DMS79 (cell line): ENCODE measurements around the gene APMAP.

Experiments used
- DNase-seq: peaks from one replicate; lab custom pipeline; 2025; lab: John Stamatoyannopoulos, UW

APMAP gene, protein sequence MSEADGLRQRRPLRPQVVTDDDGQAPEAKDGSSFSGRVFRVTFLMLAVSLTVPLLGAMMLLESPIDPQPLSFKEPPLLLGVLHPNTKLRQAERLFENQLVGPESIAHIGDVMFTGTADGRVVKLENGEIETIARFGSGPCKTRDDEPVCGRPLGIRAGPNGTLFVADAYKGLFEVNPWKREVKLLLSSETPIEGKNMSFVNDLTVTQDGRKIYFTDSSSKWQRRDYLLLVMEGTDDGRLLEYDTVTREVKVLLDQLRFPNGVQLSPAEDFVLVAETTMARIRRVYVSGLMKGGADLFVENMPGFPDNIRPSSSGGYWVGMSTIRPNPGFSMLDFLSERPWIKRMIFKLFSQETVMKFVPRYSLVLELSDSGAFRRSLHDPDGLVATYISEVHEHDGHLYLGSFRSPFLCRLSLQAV

GRCh38 chr20:24992487-24993205 lies at the start of gene APMAP:
Gene APMAP (minus strand): TSS chr20:24992751. CDS start chr20:24992688, 63 bp downstream.
- peak; percentile 79 for DNase-seq

- no peak for DNase-seq
Observed at GRCh38 chr20:25041813-25042530, 49.4 kb upstream of the APMAP start.

GRCh38 chr20:25040438-25040831 lies 47.9 kb upstream of the APMAP start:
- peak; percentile 50 for DNase-seq

GRCh38 chr20:25039697-25040437 lies 47.3 kb upstream of the APMAP start:
- DNase-seq, result peak; percentile 86

- DNase-seq, result no peak
Observed at GRCh38 chr20:25038591-25039015, 46.1 kb upstream of the APMAP start.

GRCh38 chr20:25038103-25038410 lies 45.5 kb upstream of the APMAP start:
- no peak for DNase-seq

- DNase-seq, result peak; percentile 67
Observed at GRCh38 chr20:25037288-25038102, 44.9 kb upstream of the APMAP start.

DNA sequence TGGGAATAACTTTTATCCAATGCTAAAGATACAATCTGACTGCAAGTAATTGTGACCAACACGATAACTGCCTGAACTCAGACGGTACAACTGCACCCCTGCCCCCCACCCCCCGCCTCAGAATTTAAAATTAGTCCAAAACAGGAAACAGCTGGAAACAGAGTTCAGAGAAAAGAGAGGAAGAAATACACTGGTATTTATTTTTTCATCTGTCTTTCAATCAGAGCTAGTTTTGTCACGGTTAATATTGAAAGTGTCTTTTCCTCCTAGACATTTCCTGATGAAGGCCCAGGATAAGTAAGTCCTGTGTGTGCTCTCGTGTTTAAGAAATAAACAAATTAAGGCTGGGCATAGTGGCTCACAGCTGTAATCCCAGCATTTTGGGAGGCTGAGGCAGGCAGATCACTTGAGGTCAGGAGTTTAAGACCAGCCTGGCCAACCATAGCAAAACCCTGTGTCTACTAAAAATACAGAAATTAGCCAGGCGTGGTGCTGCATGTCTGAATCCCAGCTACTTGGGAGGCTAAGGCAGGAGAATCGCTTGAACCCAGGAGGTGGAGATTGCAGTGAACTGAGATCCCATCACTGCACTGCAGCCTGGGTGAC lies 43.9 kb upstream of the APMAP start:
- no peak for DNase-seq

- no peak for DNase-seq
Observed at GRCh38 chr20:25035921-25036320, 43.4 kb upstream of the APMAP start.

DNA sequence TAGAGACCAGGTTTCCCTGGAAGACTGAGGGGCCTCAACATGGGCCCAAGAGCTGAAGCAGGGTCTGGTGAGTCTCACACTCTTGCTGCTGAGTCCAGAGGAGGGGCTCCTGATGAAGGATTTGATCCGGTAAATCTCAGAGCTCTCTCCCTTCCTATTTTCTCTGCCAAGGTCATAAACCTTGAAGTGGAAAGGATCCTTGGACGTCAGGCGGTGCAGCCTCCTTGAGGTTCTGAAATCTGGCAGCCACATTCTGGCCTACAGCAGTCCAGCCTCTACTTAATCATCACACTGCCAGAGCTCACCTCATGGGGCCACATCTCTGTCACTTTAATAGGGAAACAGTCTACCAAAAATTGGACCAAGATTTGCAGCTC lies 41.4 kb upstream of the APMAP start:
- DNase-seq, result peak; percentile 57

- DNase-seq, result peak; percentile 68
Observed at GRCh38 chr20:25033265-25033923, 40.8 kb upstream of the APMAP start.

DNA sequence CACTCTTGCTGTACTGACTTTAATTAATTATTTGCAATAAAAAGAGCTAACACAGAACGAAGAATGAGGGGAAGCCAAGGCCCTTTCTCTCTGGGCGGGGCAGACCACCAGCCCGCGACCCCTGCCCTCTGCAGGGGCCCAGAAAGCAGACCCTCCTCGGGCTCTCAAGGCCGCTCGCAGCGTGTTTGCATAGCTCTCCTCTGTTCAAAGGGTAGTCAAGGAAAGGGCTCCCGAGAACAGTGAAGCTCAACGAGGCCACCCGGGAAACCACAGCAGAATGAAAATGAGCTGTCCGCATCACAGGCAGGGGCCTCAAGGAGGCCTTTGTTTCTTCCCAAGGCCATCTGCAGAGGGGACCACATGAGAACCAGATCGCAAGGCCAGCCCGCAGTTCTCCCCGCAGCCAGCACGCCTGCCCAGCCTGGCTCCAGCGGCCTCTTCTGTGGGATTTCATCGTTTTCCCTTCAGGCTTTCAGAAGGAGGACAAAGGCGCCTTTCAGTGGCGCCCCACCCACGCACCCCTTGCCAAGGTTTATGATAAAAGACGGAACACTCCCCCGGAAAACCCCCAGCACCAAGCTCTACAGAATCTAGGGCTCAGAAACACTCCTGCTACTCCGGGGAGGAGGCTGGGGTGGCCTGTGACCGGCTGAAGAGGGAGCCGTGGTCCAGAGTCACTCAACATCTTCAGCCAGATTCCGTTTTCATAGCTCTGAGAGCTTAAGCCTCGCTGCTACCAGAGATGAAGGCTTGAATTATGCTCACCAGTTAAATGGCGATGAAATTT lies 40.1 kb upstream of the APMAP start:
- peak; percentile 7 for DNase-seq

DNA sequence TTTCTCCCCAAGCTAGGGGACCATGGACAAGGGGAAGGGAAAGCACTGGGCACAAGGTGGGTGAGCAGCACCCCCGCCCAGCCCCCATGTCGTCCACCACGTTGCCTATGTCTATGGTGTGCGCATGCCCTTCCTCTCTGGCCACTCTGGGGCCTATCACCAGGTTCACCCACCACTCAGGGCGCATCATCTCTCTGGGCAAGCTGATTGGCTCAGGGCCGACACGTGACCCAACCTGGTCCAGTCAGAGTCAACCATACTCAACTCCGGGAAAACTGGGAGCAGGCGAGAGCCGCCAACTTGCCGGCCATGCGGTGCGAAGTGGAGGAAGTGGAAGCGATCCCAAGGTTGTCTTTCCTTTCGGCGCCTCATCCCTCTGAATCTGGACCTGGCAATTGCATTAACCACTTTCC lies 39.5 kb upstream of the APMAP start:
- DNase-seq, result no peak

GRCh38 chr20:25031241-25031640 lies 38.7 kb upstream of the APMAP start:
- no peak for DNase-seq

GRCh38 chr20:25030649-25031207 lies 38.2 kb upstream of the APMAP start:
- no peak for DNase-seq

- DNase-seq, result no peak
Observed at GRCh38 chr20:25030007-25030648, 37.6 kb upstream of the APMAP start.

DNA sequence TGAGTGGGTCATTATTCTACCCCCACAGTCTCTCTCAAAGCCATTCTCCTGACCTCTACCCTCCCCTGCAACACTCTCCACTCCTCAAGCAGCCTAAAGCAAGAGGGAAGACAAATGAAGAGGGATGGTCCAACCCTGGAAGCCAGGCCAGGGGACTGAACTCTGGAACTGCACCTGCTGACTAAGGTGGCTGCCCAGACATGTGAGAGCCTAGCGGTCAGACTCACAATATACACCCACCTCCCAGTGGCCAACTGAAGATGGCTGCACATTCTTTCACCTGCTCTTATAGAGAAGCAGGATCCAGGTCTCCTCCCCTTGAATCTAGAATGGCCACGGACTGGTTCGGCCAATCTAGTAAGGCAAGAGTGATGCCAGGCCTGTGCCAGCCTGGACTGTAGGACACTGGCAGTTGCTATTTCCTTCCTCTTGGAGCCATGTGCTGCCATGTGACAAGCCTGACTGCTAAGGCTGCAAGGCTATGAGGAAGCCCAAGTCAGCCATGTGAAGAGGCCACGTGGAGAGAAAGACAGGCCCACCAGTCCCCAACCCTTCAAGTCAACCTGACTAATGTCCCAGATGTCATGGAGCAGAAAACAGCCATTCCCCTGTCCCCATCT lies 33.5 kb upstream of the APMAP start:
- DNase-seq, result no peak
